Measurements from ENCODE around the gene RAF1. TPM values are rescaled to one million over a fixed set of nuclear protein-coding genes. Genes with fewer than 3 reads are reported as not detected.

Gene RAF1
- total RNA-seq, 2 donors from 2014 or later, result 101 to 126 TPM

- intact Hi-C loops (cut with DNase I), result no loop called here
- Histone ChIP-seq H3K9me3 (no peaks in the 10 kb centered on the region), H3K27ac (no peak overlapping the region), H3K27me3 (replicated peaks; ENCODE audit: insufficient read depth) (no peaks in the 10 kb centered on the region), H3K36me3 (peaks cover 0 to 23% of the 10 kb centered on the region in 2 donors), H3K4me3 (no peak overlapping the region), H3K4me1 (replicated peaks) (no peaks in the 10 kb centered on the region)
- TF ChIP-seq POLR2AphosphoS5 (IDR thresholded peaks at IDR 0.05), result no peak
- no peak for TF ChIP-seq POLR2A (IDR thresholded peaks at IDR 0.05)
- no peak for TF ChIP-seq CTCF (IDR thresholded peaks at IDR 0.05)
- DNase-seq (ENCODE audit: low spot score), result no peak
- WGBS, result 84% methylated on average over 2 of the region's 2 CpGs
Measured at GRCh38 chr3:12584083-12584482, 79.8 kb downstream of the RAF1 start.

DNA sequence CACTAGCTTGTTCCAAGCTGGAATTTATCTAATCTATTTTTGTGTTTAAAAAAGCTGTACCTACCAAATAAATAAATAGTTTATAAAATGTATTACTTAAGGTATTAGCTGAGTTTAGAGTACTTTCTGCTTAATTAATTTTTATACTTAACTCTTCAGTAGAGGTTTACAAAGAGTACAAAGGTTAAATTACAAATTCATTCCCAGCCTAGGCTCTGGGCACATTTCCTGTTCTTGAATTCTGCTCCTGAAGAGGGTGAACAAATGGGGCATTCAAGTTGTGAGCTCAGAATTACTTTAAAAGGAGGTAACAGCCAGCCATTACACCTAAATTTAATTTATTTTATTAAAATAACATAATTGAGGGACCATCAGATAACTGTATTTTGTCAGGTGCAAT is 80.6 kb downstream of the RAF1 start:
- Histone ChIP-seq H3K27me3 (replicated peaks; ENCODE audit: insufficient read depth) (no peaks in the 10 kb centered on the region), H3K36me3 (peaks cover 0 to 14% of the 10 kb centered on the region in 2 donors), H3K4me1 (replicated peaks) (no peaks in the 10 kb centered on the region), H3K27ac (no peak overlapping the region), H3K9me3 (no peaks in the 10 kb centered on the region), H3K4me3 (no peak overlapping the region)
- intact Hi-C loops (cut with DNase I), result no loop called here
- DNase-seq (ENCODE audit: low spot score), result no peak
- TF ChIP-seq CTCF (IDR thresholded peaks at IDR 0.05) (no peak), POLR2AphosphoS5 (IDR thresholded peaks at IDR 0.05) (no peak), POLR2A (IDR thresholded peaks at IDR 0.05) (no peak)

GRCh38 chr3:12582730-12583129 is 81.2 kb downstream of the RAF1 start:
- WGBS, result 74% methylated on average over 4 of the region's 4 CpGs
- TF ChIP-seq POLR2A (IDR thresholded peaks at IDR 0.05) (no peak), POLR2AphosphoS5 (IDR thresholded peaks at IDR 0.05) (no peak), CTCF (IDR thresholded peaks at IDR 0.05) (no peak)
- Histone ChIP-seq H3K9me3 (no peaks in the 10 kb centered on the region), H3K4me1 (replicated peaks) (no peaks in the 10 kb centered on the region), H3K27me3 (replicated peaks; ENCODE audit: insufficient read depth) (no peaks in the 10 kb centered on the region), H3K4me3 (no peak overlapping the region), H3K36me3 (peaks cover 0 to 12% of the 10 kb centered on the region in 2 donors), H3K27ac (no peak overlapping the region)
- intact Hi-C loops (cut with DNase I), result no loop called here
- DNase-seq (ENCODE audit: low spot score), result no peak

GRCh38 chr3:12579905-12580304 is 84.0 kb downstream of the RAF1 start:
- no peak for TF ChIP-seq POLR2A (IDR thresholded peaks at IDR 0.05)
- TF ChIP-seq CTCF (IDR thresholded peaks at IDR 0.05), result no peak
- TF ChIP-seq POLR2AphosphoS5 (IDR thresholded peaks at IDR 0.05), result no peak
- no peaks in the 10 kb centered on the region for H3K4me1 ChIP-seq (replicated peaks)
- no peak overlapping the region for H3K27ac ChIP-seq
- H3K9me3 ChIP-seq, result no peaks in the 10 kb centered on the region
- no peak for DNase-seq (ENCODE audit: low spot score)
- H3K4me3 ChIP-seq, result no peak overlapping the region
- intact Hi-C loops (cut with DNase I), result no loop called here
- peaks cover 0 to 12% of the 10 kb centered on the region in 2 donors for H3K36me3 ChIP-seq
- H3K27me3 ChIP-seq (replicated peaks; ENCODE audit: insufficient read depth), result no peaks in the 10 kb centered on the region
- 69% methylated on average over 3 of the region's 3 CpGs for WGBS

DNA sequence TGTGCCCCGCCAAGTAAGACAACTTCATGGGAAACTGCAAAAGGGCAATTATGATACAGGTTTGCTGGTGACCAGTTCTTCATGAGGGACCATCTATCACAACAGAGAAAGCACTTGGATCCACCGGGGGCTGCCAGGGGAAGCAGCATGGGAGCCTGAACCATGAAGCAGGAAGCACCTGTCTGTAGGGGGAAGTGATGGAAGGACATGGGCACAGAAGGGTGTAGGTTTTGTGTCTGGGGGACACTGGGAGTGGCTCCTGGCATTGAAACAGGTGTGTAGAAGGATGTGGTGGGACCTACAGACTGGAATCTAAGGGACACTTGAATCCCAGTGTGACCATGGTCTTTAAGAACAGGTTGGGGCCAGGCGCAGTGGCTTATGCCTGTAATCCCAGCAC is 84.5 kb downstream of the RAF1 start:
- DNase-seq (ENCODE audit: low spot score), result no peak
- Histone ChIP-seq H3K9me3 (no peaks in the 10 kb centered on the region), H3K27me3 (replicated peaks; ENCODE audit: insufficient read depth) (no peaks in the 10 kb centered on the region), H3K4me1 (replicated peaks) (no peaks in the 10 kb centered on the region), H3K36me3 (peaks cover 0 to 12% of the 10 kb centered on the region in 2 donors), H3K4me3 (no peak overlapping the region), H3K27ac (no peak overlapping the region)
- no peak for TF ChIP-seq POLR2A (IDR thresholded peaks at IDR 0.05)
- TF ChIP-seq CTCF (IDR thresholded peaks at IDR 0.05), result no peak
- TF ChIP-seq POLR2AphosphoS5 (IDR thresholded peaks at IDR 0.05), result no peak
- WGBS, result 95% methylated on average over 3 of the region's 3 CpGs
- intact Hi-C loops (cut with DNase I), result no loop called here

Data from prostate gland (tissue), 2 donors.